Measurements from ENCODE around the gene SMOC1.
"Not testable (repeated sequence)": the region's sequence is repeated elsewhere in the genome, so short reads cannot be mapped to it uniquely, and the experiment has no call there.

Gene SMOC1

DNA sequence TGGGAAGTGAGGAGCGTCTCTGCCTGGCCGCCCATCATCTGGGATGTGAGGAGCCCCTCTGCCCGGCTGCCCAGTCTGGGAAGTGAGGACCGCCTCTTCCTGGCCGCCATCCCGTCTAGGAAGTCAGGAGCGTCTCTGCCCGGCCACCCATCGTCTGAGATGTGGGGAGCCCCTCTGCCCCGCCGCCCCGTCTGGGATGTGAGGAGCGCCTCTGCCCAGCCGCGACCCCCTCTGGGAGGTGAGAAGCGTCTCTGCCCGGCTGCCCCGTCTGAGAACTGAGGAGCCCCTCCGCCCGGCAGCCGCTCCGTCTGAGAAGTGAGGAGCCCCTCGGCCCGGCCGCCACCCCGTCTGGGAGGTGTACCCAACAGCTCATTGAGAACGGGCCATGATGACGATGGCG, 23.8 kb downstream of the SMOC1 start:
- DNase-seq: not testable (repeated sequence)

GRCh38 chr14:69904246-69904645, 25.0 kb downstream of the SMOC1 start:
- no peak for DNase-seq

DNA sequence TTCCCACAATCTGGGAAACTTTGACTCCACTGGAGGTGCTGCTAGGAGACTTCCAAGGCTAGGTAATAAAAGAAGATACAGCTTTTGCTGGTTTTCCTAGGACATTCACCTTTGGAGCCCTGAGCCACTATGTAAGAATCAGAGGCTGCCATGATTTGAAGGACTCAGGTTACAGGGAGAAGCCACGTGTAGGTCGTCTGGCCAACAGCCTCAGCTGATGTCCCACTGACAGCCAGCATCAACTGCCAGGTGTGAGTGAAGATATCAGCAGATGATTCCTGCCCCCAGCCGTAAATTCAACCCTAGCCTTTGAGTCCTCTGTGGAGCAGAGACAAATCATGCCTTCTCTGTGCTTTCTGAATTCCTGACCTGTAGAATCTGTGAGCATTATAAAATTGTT, 27.0 kb downstream of the SMOC1 start:
- DNase-seq: no peak

GRCh38 chr14:69909826-69910550, 30.8 kb downstream of the SMOC1 start:
- DNase-seq: no peak

GRCh38 chr14:69910871-69911270, 31.7 kb downstream of the SMOC1 start:
- DNase-seq: no peak

- DNase-seq: no peak
Measured at GRCh38 chr14:69913686-69914085, 34.5 kb downstream of the SMOC1 start.

DNA sequence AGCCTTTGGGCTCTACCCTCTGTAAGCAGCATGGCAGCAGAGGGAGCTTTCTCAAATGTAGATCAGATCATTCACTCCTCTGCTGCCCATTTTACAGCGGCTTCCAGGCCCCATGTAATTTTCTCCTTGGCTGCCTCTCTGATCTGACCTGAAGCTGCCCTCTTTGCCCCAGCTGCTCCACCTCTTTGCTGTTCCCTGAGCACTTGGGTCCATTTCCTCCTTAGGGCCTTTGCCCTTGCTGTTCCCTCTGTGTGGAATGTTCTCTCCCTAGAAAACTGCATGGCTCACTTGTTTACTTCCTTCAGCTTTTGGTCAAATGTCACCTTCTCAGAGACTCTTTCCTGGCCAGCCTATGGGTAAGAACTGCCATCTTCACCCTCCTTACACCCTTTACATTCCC, 37.2 kb downstream of the SMOC1 start:
- no peak for DNase-seq

DNA sequence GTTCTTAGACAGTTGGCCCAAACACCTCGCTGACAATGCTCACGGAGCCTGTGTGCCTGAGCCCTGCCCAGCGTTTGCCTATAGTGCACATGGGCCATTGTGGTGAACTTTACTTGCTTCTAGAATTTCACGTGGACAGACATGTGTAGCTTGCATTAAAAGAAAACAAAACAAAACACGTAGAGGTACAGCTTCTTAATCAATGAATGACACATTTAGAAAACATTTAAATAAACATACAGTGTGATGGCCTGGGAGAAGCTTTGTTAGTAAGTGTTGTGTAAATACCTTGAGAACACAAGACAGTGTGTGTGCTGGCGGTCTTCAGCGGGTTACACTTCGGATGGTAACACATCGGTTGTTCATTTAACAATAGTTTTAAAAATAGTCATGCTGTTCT, 38.1 kb downstream of the SMOC1 start:
- DNase-seq: no peak

GRCh38 chr14:69919815-69920214, 40.6 kb downstream of the SMOC1 start:
- no peak for DNase-seq

DNA sequence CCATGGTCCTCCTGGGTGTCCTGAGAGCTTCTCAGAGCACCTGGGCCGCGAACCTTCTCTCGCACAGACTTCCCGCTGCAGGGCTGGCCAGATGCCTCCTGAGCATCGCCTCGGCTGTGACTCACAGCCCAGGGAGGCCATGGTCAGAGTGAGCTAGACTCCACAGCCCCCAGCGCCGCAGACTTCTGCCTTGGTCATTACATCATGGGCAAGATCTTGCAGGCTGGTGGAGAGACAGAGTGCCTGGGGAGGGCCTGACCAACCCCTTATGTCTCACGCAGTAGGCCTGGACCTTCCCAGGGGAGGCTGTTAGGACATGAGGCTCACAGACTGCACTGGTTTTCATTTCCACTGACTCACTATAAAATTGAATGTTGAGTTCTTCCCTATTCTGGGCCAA, 41.8 kb downstream of the SMOC1 start:
- no peak for DNase-seq

DNA sequence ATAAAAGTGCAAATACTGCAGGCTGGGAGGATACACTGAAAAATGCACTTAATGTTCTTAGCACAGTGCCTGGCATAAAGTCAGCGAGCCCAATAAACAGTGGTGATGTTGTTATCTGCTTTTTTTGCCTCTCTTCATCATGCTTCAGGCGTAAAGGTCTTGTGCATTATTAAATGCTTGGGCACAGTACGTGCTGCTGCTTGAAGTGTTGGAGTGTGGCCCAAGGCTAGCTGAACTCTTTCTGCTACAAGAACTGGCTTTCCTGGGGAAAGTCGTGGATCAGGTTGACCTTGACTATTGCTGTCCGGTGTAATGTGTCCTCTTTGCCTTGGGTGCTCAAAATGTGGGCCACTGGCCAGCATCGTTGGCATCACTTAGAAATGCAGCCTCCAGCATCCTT, 43.0 kb downstream of the SMOC1 start:
- DNase-seq: no peak

DNA sequence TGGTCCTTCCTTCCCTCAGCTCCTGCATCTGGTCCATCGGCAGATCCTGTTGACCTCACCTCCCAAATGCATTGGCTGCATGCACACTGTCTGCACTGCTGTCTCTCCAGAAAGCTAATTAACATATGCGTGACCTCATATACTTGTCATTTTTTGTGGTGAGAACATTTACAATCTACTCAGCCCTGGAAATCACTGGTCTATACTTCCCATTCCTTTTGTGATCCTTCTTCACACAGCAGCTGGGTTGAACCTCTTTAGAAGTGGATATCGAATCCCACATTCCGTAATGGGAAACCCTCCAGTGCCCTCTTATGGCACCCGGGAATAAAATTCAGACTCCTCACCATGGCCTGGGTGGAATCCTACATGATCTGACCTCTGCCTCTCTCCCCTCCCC, 45.0 kb downstream of the SMOC1 start:
- DNase-seq: no peak

DNA sequence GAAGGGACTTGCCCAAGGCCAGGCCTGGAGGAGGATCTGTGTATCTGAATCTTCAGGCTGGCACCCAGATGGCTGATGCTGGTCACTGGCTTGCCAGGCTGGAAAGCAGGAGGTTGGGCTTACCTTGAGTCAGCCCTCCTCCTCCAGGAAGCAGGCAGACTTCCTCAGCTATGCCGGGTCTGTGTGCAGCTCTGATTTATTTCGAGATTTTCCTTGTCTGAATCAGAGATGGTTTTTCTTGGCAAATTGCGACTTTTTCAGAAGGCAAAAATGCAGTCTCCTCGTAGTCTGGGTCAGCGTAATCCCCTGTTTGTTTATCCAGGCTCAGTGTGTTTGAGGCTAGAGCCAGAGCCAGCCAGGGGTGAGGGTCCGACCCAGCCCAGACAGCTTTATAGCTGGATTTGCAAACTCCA, 48.9 kb downstream of the SMOC1 start:
- DNase-seq: no peak

GRCh38 chr14:69930780-69931379, 51.7 kb downstream of the SMOC1 start:
- no peak for DNase-seq

GRCh38 chr14:69931960-69932359, 52.7 kb downstream of the SMOC1 start:
- DNase-seq: no peak

GRCh38 chr14:69932391-69932790, 53.2 kb downstream of the SMOC1 start:
- no peak for DNase-seq

GRCh38 chr14:69933623-69934275, 54.5 kb downstream of the SMOC1 start:
- DNase-seq: no peak

- no peak for DNase-seq
Measured at GRCh38 chr14:69937367-69938081, 58.3 kb downstream of the SMOC1 start.

DNA sequence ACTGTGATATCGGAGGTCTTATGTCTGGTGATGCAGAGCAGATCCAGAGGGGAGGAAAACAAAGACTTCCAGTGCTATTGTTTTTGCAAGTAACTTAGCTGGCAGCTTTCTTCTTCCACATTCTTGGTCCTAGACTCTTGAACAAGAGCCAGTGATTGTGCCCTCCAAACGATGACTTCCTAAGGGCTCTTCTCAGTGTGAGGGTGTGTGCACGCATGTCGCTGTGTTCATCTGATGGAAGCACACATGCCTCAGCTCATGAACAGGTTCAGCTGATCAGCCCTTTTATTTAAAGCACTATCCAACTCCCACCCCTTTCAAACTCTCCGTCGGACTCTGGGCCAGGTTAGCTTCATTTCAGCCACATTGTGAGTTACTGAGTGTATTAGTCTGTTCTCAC, 59.5 kb downstream of the SMOC1 start:
- DNase-seq: no peak

DNA sequence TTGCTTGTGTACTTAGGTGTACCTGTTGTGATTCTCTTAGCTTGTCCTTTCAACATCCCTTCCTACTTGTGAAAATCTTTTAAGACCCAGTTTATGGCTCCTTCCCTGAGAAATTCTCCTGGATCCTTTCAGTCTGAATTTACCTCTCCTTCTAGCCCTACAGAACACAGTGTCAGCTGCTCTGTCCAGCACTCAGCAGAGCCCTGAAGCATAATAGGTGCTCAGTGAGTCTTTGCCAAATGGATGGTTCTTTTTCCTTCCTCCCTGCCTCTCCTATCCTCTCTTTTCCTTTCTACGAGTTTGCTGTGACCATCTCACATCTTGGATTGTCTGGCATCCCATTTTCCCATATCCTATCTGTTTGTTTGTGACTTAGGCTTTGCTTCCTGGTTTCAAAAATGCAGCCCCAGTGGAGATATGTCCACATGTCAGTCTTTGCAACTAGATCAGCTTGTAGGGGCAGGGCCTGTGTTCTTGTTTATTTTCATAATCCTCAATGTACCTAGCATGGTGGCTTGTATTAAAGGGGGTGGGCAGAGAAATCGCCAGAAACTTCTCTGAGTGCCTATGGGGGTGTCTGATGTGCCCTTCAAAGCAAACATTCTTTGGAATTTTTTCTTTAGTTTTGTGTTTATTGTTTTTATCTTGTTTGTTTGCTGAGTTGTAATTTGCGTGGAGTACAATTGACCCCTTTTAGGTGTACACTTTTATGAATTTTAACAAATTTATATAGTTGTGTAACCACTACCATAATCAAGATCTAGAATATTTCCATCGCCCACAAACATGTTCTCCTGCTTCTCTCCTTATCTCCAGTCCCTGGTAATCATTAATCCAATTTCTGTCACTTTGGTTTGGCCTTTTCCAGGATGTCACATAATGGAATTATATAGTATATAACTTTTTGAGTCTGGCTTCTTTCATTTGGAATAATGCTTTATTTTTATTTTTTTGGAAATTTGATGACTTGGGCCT, 62.8 kb downstream of the SMOC1 start:
- no peak for DNase-seq

GRCh38 chr14:69943084-69943780, 64.0 kb downstream of the SMOC1 start:
- no peak for DNase-seq

GRCh38 chr14:69945347-69945746, 66.1 kb downstream of the SMOC1 start:
- no peak for DNase-seq
